NCI-H2171 (cell line): ENCODE measurements around the gene PSG1.
"Not testable (repeated sequence)": the region's sequence is repeated elsewhere in the genome, so short reads cannot be mapped to it uniquely, and the experiment has no call there.

ENCODE experiments used
- DNase-seq: peaks from one replicate; lab custom pipeline; 2025; lab: John Stamatoyannopoulos, UW

The PSG1 gene

DNA sequence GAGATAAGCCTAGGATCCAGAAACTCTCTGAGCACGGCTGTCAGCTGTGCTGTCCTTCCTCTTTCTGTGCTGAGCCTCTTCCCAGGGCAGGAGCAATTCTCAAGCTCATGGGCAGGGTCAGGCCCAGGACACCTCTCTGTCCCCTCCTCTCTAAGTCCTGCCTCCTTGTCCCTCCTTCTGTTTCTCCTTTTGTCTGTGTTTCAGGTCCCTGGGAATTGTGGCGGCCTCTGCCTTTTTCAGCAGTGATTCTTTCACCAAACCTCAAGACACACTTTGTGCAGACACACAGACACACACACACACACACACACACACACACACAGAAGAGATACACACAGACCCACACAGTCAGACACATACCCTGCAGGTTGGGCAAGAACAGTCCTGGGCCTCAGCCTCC lies at the start of gene PSG1:
Gene PSG1 (minus strand): TSS at position 101 of the 400 bp plus-strand sequence. CDS start 132 bp downstream, outside the sequence.
- no peak for DNase-seq

DNA sequence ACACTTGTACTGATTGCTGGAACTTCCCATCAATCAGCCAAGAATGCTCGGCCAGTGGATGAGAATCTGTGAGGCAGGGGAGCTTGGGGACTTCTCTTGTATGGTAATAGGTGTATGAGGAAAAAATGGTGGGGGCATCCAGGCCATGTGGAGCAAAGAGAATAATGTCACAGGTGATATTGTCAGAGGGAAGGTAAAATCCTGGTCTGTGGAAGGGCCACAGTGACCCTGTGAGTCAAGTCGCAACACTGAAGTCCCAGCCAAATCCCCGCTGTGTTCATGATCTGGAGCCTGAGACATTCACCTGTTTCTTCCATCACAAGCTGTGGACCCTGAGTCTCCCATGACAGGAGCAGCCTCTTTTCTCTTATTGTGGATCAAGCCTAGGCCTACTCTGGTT lies 49.4 kb upstream of the PSG1 start:
- DNase-seq: no peak

- no peak for DNase-seq
Measured at GRCh38 chr19:42926781-42927180, 47.3 kb upstream of the PSG1 start.

- not testable (repeated sequence) for DNase-seq
Measured at GRCh38 chr19:42923106-42923505, 43.6 kb upstream of the PSG1 start.

DNA sequence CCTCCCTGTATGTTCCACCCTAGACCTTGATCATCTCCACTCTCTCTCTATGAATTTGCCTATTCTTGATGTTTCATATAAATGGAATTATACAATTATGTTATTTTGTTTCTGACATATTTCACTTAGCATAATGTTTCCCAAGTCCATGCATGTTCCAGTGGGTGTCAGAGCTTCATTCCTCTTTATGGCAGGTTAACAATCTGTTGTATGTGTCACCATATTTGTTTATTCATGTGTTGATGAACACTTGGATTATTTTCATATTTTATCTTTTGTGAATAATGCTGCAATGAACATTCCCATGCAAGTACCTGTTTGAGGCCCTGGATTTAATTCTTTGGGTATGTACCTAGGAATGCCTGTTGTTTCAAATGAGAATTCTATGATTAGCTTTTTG lies 41.5 kb upstream of the PSG1 start:
- DNase-seq: not testable (repeated sequence)

GRCh38 chr19:42919757-42920079 lies 40.2 kb upstream of the PSG1 start:
- no peak for DNase-seq

DNA sequence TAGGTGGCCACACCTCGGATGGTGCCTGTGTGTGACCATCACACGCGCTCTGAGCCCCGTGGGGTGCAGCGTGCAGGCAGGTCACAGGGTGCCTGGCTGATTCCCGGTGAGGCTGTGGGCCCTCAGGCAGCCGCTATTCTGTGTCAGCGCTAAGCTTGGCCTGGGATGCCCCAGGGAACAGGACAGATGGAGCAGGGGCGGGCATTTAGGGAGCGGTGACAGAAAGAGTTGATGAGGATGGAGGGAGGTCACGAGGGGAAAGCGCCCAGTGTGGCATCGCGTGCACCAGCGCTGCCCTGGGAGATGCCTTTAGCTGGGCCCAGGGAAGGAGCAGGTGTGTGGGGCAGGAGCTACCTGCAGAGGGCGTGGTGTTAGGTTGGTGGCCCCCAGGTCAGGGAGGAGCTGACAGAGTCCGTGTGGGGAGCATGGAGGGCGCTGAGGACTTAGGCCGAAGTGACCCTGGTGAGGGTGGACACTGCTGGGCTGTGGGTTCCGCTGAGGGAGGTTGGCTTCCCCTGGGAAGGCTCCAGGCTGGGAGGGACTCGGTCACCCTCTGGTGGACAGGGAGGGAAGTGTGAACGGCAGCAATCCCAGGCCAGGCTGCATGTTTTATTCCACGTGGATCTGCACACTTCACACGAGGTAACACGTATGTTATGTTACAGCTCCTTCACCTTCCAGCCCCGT lies 39.7 kb upstream of the PSG1 start:
- not testable (repeated sequence) for DNase-seq

- not testable (repeated sequence) for DNase-seq
Measured at GRCh38 chr19:42918377-42919069, 39.0 kb upstream of the PSG1 start.

- DNase-seq: not testable (repeated sequence)
Measured at GRCh38 chr19:42917634-42918033, 38.1 kb upstream of the PSG1 start, which contains the start of gene PSG6. PSG6 (minus strand) TSS chr19:42917894; CDS start chr19:42917792, 102 bp downstream.

DNA sequence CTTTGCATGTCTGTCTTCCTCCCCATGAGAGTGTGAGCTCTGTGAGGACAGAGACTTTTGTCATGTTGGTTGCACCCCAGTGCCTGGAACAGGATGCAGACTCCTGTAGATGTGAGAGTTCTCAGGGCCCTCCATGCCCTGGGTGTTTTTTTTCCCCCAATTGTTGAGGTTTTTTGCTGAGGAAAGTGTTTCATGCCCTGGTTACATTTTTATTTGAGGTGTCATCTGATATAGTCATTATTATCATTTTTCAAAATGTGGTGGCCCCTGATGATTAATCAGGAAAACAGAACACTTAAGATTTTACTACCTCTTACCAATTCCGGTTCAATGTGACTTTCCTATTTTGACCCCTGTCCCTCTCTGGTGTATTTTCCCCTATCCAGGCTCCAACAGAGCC lies 37.4 kb upstream of the PSG1 start:
- DNase-seq: not testable (repeated sequence)

GRCh38 chr19:42913516-42913915 lies 34.0 kb upstream of the PSG1 start:
- not testable (repeated sequence) for DNase-seq

- DNase-seq: not testable (repeated sequence)
Measured at GRCh38 chr19:42912941-42913340, 33.4 kb upstream of the PSG1 start.

GRCh38 chr19:42911731-42912130 lies 32.2 kb upstream of the PSG1 start:
- not testable (repeated sequence) for DNase-seq

DNA sequence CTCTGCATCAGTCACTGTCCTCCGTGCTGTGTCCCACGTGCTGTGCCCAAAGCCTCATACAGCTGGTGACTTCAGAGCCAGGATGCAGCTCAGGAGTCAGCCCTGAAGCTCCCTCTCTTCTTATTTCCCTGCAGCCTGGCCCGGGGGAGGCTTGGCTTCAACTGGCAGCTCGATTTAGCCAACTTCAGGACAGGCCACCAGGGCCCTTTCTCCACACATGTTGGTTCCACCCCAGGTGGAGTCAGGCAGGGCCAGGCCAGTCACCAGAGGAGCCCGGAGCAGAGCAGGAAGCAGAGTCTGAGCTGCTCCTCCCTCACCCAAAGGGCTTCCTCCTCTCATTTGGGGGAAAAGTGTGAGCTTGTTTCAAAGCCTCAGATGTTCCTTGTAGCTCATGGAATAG lies 26.6 kb upstream of the PSG1 start:
- DNase-seq: not testable (repeated sequence)

DNA sequence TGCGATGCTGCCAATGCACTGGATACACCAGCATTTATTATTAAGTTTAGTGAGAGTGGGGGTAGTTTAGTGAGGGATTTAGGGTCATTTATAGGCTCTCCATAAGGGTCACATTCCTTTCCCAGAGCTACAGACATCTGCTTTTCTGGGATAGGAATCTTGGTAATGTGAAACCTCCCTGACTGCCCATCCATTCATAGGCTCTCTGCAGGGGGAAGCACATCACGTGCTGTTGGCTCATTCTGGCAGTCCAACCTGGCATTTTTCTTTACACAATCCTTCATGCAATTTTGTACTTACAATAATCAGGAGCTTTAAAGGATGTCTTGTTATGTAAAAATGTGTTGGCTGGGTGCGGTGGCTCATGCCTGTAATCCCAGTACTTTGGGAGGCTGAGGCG lies 21.0 kb upstream of the PSG1 start:
- DNase-seq: not testable (repeated sequence)

- not testable (repeated sequence) for DNase-seq
Measured at GRCh38 chr19:42899674-42900073, 20.2 kb upstream of the PSG1 start.

GRCh38 chr19:42899110-42899509 lies 19.6 kb upstream of the PSG1 start:
- not testable (repeated sequence) for DNase-seq

DNA sequence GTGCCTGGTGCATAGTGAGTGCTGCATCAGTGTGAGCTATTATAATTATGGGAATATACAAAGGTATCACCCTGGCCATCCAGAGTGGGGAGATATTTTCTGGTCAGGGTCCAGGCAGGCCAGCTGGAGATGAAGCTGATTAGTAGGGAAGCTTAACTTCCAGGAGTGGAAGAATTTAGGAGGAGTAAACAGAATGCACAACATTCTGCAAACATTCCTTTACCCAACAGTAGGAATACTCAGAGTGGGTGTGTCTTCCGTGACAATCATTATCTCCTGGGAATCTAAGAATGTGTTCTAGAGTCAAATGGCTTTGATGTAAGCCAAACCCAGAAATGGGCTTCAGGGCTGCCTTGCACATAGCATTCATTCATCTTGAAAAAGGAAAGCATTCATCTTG lies 19.1 kb upstream of the PSG1 start:
- DNase-seq: not testable (repeated sequence)

DNA sequence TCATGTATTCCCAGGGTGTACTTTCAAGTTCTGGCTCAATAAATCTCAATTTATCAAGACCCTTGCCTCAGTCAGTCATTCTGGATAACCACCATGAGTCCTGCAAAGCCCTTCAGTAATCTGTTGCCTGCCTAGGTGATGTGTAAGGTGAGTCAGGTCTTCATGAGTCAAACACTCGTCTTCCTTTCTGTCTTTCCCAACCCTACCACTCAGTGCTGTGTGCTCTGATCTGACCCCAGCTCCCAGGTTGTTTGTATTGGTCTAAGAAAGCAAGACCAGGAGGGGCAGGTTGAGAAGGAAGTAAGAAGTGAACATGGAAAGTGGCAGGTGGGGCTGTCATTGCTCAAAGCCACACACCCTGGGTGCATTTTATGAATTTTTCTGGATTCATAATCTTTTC lies 18.2 kb upstream of the PSG1 start:
- DNase-seq: not testable (repeated sequence)

DNA sequence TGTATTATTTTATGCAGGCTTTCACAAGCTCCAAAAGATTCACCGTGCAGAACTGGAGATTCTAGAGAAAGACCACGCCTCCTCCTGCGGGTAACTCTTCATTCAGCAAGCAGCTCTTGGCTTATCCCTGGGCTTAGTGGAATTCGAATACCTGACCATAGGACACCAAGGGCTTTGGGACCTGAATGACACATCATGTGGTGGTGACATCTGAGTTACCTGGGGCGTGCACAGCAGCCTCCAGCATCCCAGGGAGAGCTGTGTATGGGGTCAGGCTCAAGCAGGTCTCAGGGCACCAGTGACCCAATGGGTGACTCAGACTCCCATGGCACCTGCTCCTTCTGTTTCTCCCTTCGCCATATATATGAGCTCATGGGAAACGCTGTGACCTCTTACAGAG lies 10.9 kb upstream of the PSG1 start:
- not testable (repeated sequence) for DNase-seq

- DNase-seq: not testable (repeated sequence)
Measured at GRCh38 chr19:42887876-42888445, 8.4 kb upstream of the PSG1 start.

DNA sequence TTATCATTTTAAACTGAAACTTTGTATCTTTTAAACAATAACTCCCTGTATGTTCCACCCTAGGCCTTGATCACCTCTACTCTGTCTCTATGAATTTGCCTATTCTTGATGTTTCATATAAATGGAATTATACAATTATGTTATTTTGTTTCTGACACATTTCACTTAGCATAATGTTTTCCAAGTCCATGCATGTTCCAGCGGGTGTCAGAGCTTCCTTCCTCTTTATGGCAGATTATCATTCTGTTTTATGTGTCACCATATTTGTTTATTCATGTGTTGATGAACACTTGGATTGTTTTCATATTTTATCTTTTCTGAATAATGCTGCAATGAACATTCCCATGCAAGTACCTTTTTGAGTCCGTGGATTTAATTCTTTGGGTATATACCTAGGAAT lies 3.2 kb upstream of the PSG1 start:
- not testable (repeated sequence) for DNase-seq

GRCh38 chr19:42882010-42882409 lies 2.5 kb upstream of the PSG1 start:
- DNase-seq: not testable (repeated sequence)
